ENCODE measurements around the gene CDKL2.

GRCh38 chr4:75675004-75675531, 44.7 kb upstream of the CDKL2 start:
- TF ChIP-seq EZH2 (IDR thresholded peaks at IDR 0.05; ENCODE audit: low read depth): no peak
- no peak for TF ChIP-seq CTCF (conservative IDR thresholded peaks at IDR 0.05)

Data from PC-9 (cell line).